IMR-90 (cell line): Measurements from ENCODE around the gene RCN1.

Experiments
- CEBPB ChIP-seq: IDR thresholded peaks from 2 replicates; pipeline ENCODE4 v1.6.1; 2012; ENCODE audit warnings: low read depth, low read length, improper control_type of control experiment
- CHD1 ChIP-seq: IDR thresholded peaks from 2 replicates; pipeline ENCODE4 v1.6.1; 2012; ENCODE audit warnings: low read depth, low read length, improper control_type of control experiment
- MAFK ChIP-seq: IDR thresholded peaks from 2 replicates; pipeline ENCODE4 v1.6.1; 2012; ENCODE audit warnings: low read depth, low read length, improper control_type of control experiment
- MAZ ChIP-seq: IDR thresholded peaks from 2 replicates; pipeline ENCODE4 v1.6.1; 2012; ENCODE audit warnings: low read depth, mild to moderate bottlenecking, low read length, improper control_type of control experiment, moderate library complexity, borderline replicate concordance
- POLR2A ChIP-seq: IDR thresholded peaks from 2 replicates; pipeline ENCODE4 v1.6.1; 2012; ENCODE audit warnings: mild to moderate bottlenecking, low read depth, low read length
- RAD21 ChIP-seq: IDR thresholded peaks from 2 replicates; pipeline ENCODE4 v1.6.1; 2012; ENCODE audit warnings: low read length, improper control_type of control experiment
- RCOR1 ChIP-seq: IDR thresholded peaks from 2 replicates; pipeline ENCODE4 v1.6.1; 2012; ENCODE audit warnings: mild to moderate bottlenecking, low read length, improper control_type of control experiment; ENCODE audit not compliant: insufficient replicate concordance
- RFX5 ChIP-seq: IDR thresholded peaks from 2 replicates; pipeline ENCODE4 v1.8.0; 2012; ENCODE audit warnings: low read depth, mild to moderate bottlenecking, low read length, moderate library complexity
- SMC3 ChIP-seq: fragments of 150-350 bp; IDR thresholded peaks from 2 replicates; pipeline ENCODE4 v1.6.1; 2016; ENCODE audit warnings: low read depth, mild to moderate bottlenecking, antibody characterized with exemption, low read length, moderate library complexity
- USF2 ChIP-seq: fragments of 150-350 bp; IDR thresholded peaks from 2 replicates; pipeline ENCODE4 v1.6.1; 2017; ENCODE audit warnings: mild to moderate bottlenecking, antibody characterized with exemption, low read length, low read depth
- TF ChIP-seq, protein P1 (sequence below): conservative IDR thresholded peaks from 2 replicates; pipeline ENCODE4 v1.5.1; 2012; ENCODE audit warnings: mild to moderate bottlenecking, low read depth, low read length, improper control_type of control experiment
- TF ChIP-seq, protein P2 (sequence below): fragments of 150-350 bp; IDR thresholded peaks from 2 replicates; pipeline ENCODE4 v1.6.1; 2016; ENCODE audit warnings: low read depth, mild to moderate bottlenecking, low read length, moderate library complexity, borderline replicate concordance

DNA sequence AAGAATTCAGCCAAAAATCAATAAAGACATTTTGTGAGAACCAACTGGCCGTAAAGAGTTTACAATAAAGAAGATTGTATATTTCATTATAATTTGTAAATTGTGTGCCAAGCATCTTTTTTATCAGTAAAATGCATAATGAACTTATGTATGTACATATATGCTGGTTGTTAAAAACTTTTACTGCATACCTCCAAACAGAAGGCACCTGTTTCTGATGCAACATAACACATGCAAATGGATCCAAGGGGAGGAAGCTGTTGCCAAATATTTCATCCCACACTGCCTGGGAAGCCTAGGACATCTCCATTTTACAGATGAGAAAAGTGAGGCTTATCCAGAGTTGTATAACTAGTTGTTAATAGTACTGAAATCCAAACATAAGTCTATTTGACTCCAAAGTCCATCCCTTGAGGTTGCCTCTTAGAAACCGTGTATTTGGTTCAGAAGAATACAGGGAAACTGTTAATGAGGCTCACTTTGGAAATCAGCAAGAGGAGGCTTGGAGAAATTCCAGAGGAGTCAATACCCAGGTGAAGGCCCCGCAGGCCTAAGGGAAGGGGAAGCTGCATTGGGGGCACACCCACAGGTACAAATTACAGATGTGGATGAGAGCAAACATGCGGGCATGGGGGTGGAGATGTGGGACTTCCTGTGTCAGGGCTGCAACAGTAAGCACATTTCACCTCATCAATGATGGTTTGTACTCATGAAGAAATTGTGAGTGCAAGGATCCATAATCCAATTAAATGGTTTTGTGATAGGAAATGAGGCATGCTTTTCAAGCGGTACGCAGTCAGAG is 51.1 kb downstream of the RCN1 start:
- TF ChIP-seq, protein P1, sequence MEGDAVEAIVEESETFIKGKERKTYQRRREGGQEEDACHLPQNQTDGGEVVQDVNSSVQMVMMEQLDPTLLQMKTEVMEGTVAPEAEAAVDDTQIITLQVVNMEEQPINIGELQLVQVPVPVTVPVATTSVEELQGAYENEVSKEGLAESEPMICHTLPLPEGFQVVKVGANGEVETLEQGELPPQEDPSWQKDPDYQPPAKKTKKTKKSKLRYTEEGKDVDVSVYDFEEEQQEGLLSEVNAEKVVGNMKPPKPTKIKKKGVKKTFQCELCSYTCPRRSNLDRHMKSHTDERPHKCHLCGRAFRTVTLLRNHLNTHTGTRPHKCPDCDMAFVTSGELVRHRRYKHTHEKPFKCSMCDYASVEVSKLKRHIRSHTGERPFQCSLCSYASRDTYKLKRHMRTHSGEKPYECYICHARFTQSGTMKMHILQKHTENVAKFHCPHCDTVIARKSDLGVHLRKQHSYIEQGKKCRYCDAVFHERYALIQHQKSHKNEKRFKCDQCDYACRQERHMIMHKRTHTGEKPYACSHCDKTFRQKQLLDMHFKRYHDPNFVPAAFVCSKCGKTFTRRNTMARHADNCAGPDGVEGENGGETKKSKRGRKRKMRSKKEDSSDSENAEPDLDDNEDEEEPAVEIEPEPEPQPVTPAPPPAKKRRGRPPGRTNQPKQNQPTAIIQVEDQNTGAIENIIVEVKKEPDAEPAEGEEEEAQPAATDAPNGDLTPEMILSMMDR: no peak
- TF ChIP-seq POLR2A: no peak
- no peak for TF ChIP-seq RAD21
- TF ChIP-seq CHD1: no peak
- TF ChIP-seq RFX5: no peak
- no peak for TF ChIP-seq CEBPB
- TF ChIP-seq USF2: no peak
- TF ChIP-seq RCOR1: no peak
- no peak for TF ChIP-seq SMC3
- TF ChIP-seq, protein P2, sequence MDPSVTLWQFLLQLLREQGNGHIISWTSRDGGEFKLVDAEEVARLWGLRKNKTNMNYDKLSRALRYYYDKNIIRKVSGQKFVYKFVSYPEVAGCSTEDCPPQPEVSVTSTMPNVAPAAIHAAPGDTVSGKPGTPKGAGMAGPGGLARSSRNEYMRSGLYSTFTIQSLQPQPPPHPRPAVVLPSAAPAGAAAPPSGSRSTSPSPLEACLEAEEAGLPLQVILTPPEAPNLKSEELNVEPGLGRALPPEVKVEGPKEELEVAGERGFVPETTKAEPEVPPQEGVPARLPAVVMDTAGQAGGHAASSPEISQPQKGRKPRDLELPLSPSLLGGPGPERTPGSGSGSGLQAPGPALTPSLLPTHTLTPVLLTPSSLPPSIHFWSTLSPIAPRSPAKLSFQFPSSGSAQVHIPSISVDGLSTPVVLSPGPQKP: no peak
- TF ChIP-seq MAFK: no peak
- no peak for TF ChIP-seq MAZ
